HL-60/S4 (cell line): ENCODE data around the gene FAM20C.

Experiments used
- in situ Hi-C: fragments of 300-500 bp; cut with MboI; formaldehyde crosslinking; loops from 2 replicates; pipeline ENCODE4 v1.14.3; 2022; ENCODE audit warnings: low sequenced_read_pairs

The FAM20C gene

DNA sequence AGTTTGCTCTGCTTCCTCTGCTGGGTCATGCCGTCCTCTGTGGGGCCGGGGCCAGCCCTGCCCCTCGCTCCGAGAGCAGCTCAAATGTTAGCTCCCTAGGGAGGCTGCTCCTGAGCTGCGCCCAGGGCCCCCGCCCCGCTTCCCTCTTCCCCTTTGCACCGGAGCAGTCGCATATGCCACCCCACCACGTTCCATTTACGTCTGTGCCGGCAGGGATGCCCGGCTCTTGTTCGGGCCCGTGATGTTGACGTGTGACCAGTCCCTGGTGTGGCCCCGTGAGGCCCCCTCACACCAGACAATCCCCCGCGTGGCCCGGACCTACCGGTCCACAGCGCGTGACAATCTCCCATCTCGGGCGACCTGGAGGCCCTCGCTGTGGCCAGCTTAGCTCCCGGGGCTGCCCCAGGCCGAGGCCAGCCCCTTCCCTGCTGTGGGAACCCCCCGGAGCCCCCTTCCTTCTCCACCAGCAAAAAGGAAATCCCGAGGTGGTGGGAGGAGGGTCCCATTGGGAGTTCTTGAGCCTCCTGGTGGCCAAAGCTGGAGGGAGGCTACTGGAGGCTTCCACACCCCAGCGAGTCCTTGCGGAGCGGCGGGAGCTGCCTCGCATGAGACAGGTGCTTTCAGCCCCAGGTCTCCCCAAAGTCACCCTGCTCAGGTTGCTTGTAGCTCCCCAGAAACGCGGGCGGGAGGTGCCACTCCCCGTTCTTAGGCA is 15.2 kb downstream of the FAM20C start:
- in situ Hi-C loops, result no loop called here

DNA sequence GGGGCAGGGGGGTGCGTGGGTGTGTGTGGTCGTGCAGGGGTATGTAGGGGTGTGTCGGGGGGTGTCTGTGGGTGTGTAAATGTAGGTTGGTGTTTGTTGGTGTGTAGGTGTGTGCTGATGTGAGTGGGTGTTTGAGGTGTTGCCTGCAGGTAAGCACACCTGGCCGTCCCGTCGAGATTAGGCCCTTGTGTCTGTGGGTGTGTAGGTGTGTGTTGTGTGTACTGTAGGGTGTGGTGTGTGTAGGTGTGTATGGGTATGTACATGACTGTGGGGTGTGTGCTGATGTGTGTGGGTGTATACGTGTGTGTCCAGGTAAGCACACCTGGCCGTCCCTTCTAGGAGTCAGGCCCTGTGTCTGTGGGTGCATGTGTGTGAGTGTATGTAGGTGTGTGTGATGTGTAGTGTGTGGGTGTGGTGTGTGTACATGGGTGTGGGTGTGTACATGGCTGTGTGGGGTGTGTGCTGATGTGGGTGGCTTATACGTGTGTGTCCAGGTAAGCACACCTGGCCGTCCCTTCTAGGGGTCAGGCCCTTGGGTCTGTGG is 15.8 kb downstream of the FAM20C start:
- in situ Hi-C loops, result no loop called here

DNA sequence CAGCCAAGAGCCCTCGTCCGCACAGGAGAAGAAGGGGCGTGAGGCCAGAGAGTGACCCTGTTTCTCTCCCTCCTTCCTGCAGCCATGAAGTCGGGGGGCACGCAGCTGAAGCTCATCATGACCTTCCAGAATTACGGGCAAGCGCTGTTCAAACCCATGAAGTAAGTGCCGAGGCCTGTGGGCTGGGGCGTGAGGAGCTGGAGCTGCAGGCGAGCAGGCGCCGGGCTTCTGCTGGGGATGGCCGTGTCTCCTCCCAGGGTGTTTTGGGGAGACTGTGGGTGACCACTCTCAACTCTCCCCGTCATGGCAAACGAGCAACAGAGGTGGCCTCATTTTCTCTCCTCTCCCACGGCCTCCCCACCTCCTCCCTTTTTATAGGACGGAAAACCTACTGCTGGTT is 16.4 kb downstream of the FAM20C start:
- in situ Hi-C loops, result no loop called here

DNA sequence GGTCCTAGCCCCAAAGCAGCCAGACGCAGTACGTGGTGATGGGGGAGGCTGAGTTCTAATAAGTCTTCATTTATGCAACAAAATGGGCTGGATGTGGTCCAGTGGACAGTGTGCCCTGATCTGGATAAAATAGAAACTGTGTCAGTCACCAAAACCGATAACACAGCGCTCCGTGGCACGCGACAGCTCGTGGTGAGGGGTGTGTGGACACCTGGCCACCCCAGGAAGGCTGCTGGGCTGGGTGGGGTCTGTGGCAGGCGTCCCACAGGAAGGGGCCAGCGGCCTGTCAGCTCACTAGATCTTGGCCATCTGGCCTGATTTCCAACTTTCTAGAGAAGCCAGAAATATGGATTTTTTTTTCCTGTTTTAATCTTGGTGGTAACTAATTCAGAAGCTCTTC is 17.0 kb downstream of the FAM20C start:
- in situ Hi-C loops, result no loop called here

DNA sequence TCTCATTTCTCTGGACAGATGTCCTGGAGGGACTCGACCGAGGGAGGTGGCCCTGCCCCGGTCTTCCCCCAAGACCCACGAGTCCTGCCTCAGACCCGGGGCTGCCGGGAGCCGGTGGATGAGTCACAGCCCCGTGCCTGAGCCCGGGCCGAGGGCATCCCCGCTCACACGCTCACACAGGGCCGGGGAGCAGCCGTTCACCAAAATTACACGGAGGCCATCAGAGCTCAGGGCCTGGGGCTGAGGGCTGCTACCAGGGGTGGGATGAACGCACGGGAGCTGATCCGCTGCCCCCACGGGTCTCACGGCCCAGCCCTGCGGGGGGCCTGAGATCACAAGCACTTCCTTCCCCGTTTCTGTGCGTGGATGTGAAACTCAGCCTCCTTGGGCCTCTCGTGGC is 17.5 kb downstream of the FAM20C start:
- in situ Hi-C loops, result no loop called here

DNA sequence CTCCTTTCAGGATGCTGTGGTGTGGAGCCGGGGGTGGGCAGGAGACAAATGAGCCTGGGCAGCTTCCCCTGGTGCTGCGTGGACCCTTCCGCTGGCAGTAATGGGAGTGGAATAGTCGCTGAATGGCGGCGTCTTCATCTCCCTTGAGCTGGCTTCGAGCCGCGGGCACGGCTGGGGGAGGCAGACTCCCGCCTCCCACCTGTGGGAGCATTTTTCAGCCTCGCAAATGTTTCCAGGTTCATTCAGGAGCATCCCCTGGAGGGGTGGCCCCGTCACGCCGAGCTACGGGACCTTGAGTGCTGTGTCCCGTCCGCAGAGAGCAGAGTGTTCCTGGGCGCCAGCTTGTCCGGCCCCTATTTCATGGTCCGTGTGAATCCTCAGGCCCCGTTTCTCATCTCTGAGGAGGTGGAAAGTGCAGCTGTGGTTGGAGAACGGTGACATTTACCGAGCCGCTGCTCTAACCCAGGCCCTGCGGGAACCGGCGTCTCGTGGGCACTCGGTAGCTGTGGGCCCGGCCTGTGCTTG is 18.1 kb downstream of the FAM20C start:
- in situ Hi-C loops, result no loop called here

DNA sequence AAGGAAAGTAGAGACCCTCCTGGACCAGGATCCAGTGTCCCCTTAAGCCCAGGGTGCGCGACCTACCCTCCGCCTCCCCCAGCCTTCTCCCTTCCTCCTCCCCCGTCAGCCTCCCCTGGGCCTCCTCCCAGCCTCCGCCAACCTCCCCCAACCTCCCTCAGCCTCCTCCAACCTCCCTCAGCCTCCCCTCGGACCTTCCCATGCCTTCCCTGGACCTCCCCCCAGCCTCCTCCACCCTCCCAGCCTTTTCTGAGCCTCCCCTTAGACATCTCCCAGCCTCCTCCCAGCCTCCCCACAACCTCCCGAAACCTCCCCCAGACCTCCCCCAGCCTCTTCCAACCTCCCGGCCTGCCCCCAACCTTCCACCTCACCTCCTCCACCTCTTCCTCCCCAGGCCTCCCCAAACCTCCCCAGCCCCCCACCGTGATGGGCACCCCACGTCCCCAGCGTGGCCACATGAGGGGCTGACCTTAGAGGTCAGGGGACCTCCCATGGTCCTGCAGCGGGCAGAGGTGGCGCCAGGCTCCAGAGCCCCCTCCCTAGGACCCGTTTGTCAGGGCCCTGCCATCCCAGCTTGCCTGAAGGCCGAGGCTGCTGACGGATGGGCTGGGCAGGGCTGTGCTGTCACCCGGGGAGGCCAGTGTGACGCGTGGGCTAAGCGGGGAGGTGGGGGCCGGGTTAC is 18.8 kb downstream of the FAM20C start:
- in situ Hi-C loops, result no loop called here

DNA sequence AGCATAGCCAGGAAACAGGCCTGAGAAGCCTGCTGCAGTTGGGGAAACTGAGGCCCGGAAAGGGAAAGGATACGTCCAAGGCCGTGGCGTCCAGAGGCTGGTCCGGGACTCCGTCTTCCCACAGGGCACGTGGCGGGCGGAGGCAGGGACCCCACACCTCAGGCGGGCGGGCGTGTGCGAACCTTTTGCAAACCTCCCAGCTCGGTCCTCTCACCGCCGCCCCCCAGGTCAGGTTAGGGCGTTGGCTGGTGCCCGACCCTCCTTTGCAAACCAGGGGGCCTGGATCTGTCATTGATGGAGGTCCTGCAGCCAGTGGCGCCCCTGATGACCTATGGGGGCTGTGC is 19.3 kb downstream of the FAM20C start:
- in situ Hi-C loops, result no loop called here

DNA sequence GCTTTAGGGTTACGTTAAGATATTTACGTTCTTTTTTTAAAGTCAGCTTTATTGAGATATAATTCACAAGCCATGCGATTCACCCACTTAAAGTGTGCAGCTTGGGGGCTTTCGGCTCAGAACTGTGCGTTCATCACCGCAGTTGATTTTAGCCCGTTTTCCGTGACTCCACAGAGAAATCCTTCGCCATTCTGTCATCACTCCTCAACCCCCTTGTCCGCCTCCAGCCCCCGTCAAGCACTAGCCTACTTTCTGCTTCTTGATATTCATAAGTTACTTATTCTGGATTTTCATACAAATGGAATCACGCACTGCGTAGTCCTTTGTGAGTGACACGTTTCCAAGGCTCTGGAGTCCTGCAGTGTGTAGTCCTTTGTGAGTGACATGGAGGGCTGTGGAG is 20.4 kb downstream of the FAM20C start:
- in situ Hi-C loops, result no loop called here

DNA sequence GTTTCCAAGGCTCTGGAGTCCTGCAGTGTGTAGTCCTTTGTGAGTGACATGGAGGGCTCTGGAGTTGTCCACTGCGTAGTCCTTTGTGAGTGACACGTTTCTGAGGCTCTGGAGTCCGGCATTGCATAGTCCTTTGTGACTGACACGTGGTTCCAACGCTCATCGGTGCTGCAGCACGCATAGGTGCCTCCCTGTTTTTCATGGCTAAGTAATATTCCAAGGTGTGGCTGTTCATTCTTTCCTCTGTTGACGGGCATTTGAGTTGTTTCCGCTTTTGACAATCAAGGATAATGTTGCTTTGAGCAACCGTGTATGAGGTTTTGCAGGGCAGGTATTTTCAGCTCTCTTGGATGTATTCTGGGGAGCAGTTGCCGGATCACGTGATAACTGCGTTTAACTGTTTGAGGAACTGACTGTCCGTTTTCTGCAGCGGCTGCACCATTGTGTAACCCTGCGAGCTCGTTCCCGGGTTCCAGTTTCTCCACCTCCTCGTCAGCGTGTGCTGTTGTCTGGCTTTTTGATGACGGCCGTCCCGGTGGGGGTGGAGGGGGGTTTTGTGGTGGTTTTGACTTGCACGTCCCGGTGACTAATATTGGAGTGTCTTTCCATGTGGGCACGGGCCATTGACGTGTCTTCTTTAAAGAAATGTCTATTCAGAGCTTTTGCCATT is 21.1 kb downstream of the FAM20C start:
- in situ Hi-C loops, result no loop called here

DNA sequence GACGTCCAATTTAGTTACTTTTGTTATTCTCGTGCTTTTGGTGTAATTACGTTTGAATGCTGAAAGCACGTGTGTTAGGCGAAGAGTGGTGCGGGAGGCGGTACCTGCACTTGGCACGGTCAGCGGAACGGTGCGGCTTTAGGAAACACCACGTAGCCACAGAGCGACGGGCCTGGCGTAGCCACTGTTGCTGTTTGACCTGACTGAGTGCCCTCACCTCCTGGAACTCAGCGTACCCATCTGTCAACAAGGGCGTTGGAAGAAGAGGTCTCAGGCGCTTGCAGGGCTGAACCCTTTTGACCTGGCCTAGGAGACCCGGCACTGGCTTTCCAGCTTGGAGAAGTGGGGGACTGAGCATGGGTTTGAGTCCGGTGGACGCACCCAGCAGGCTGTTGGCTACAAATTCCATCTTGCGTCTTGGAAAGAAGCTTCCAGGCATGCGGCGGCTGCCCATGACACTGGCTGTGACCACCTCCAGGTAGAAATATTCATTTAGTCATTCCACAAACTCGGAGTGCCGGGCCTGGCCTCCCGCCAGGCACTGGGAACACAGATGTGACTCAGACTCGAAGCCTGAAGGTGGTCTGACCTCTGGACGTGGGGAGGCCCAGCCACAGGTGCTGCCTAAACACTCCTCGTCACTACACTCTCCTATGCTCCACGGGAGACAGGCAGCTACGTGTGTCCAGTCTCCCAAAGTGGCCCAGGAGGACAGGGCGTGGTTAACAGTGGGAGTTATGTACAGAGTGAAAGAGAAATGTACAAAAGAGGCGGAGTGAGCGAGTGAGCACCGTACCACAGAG is 22.2 kb downstream of the FAM20C start:
- in situ Hi-C loops, result no loop called here

DNA sequence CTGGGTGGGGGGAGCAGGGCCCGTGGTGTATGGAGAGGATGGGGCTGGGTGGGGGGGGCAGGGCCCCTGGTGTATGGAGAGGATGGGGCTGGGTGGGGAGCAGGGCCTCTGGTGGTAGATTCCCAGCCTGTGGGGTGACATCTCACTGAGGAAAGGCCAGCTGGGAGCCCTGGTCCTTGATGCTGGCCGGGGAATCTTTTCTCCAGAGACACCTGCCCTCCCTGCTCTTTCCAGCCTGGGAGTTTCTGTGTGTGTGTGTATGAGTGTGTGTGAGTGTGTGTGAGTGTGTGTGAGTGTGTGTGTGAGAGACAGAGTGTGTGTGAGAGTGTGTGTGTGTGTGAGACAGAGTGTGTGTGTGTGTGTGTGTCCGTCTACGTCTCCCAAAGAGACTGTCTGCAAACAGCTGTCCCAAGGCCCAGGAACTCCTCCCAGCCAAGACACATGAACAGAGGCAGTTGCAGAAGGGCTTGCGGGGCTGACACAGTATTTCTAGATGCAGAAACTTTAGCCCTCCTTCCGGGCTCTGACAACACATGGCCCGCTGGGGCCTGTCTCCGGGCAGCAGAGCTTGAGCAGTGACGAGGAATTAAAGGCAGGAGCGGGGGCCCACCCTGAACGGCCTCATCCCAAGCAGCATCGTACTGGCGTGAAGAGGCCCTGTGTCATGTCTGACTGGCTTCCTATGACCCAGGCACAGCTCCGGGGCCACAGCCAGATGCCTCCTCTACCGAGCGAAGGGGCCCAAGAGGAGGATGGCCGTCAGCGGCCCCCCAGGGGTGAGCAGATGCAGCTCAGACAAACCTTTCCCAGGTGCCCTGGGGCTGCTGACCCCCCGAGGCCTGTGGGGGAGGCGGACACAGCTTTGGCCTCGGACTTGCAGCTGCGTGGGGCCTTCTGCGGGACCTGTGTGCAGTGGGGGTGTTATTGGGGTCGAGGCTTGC is 24.3 kb downstream of the FAM20C start:
- in situ Hi-C loops, result no loop called here

DNA sequence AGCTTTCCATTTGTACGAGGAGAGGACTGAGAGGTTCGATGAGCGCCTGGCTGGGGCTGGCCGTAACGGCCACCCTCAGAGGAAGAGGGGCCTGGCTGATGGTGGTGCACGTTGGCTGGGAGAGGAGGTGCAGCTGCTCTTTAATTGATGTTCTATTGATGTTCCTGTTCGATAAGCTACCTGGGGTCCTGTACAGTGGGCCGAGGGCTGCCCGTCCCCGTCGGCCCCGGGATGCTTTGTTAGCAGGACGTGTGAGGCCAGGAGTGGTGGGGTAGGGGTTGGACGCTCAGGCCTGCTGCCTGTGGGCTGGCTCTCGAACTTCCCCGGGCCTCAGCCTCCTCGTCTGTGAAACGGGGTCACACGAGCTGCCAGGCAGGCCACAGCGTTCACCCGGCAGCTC is 25.4 kb downstream of the FAM20C start:
- in situ Hi-C loops, result no loop called here

DNA sequence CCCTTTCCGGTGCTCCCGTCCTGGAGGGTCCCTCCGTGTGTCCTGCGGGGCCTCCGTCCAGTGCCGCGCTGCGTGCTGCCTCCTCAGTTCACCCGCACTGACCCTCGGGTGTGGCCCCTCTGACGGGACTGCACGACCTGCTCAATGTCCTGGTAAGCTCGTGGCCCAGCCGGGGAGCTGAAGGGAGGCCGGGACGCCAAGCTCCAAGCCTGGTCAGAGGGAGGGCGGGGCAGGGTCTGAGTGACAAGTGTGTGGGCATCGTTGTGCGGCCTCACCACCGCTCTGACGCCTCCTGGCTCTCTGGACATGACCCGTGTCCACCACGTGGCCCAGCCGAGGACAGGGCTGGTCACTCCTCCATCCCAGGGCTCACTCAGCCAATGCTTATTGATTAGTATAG is 25.9 kb downstream of the FAM20C start:
- in situ Hi-C loops, result no loop called here

DNA sequence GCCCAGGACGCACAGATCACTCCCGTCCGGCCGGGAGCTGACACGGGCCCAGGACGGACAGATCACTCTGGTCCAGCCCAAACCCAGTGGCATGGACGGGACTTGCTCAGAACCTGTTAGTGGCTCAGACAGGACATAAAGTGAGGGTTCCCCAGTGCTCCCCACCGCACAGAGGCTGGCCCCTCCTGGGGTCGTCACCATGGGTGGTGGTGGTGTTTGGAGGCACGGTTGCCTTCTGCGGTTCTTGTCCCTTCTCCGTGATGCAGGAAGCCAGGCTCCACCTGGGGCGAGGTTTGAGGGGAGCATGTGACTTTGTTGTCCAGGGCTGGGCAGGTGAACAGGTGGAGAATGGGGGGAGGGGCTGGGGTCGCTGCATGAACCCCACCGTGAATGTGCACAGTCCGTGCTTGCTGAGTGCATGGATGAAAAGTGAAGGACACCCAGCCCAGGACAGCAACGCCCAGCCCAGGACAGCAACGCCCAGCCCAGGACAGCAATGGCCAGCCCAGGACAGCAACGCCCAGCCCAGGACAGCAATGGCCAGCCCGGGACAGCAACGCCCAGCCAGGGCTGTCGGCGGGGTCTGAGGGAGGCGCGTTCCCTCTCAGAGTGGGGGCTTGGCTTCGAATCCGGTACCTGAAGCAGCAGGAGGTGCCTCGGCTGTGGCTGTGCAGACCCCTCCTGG is 26.7 kb downstream of the FAM20C start:
- in situ Hi-C loops, result no loop called here

DNA sequence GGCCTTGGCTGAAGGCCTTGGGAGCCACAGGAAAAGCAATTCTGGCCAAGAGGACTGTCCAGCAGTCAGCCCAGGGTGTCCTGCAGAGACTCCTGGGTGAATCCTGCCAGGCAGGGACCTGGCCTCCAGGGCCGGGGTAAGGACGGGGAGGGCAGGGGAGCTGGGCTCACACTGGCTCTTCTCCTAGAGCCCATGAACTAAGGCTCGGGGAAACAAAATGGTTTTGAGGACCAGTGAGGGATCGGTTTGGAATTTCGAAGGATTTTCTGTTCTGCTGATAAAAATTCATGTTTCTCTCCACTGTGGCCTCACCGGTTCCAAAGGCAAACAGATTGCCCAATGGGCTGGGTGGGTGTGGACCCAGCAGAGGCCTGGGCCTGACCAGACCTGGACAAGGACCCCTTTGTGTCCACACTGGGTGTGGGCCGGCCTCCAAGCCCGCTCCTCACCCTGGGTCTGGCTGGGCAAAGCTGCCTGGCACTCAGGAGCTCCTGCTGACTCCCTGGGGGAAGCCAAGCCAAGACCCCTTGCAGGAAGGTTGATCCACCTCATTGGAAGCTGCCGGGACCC is 27.3 kb downstream of the FAM20C start:
- in situ Hi-C loops, result no loop called here

DNA sequence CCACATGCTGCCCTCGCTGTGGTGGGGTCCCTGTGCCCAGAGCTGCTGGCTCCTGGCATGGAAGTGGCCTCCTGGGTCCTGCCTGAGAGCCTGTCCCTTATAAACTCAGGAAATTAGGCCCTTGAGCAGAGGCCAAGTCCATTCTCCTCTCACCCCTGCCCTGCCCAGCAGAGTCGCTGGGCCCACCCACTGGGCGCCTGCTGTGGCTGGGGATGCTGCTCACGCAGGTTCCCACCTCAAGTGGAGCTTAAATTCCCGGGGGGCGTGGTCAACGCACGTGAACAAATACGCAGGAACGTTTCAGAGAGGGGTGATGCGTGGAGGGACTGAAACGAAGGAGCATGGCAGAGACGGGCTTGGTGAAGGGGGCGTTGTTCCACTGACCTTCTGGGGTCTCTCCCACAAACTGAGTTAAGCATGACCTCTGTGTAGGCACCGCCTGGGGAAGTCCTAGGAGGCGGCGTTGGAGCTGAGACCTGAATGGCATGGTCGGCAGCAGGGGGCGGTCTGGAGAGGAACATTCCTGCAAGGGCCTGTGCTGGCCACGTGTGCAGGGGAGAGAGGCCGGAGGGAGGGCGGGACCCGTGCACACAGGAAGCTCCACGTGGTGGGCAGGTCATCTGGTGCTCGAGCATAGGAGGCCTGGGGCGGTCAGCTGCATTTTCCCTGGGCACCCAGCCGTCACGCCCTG is 27.9 kb downstream of the FAM20C start:
- in situ Hi-C loops, result no loop called here

DNA sequence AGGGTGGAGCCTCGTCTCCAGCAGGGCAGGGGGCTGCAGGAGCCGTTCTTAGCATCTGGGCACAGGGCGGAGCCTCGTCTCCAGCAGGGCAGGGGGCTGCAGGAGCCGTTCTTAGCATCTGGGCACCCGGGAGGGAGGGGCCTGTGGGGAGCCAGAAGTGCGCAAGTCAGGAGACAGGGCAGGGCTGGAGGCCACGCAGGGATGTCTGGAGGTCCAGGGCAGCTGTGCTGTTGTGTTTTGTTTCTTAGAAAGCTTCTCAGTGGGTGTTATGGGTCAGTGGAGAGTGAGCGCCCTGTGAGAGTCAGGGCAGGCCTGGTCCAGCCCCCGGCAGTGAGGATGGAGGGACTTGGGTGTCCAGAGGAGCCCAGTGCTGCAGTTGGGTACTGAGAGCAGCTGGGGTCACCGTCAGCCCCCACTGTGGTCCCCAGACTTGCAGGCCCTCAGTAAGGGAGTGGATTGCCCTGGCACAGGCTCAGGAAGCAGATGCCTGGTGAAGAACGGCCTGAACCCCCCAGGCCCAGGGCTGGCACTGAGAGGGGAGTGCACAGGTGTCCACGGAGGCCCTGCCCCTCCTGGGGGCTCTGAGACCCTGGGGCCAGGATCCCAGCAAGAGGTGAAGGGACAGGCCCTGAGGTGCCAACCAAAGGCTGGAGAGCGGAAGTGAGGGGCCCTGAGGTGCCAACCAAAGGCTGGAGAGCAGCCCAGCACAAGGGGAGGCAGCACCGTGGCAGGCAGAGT is 29.8 kb downstream of the FAM20C start:
- in situ Hi-C loops, result no loop called here
